ENCODE results near the gene RCC1. TPM values are rescaled to one million over a fixed set of nuclear protein-coding genes. Genes with fewer than 3 reads are reported as not detected.

Gene RCC1
- total RNA-seq, 1 experiment from 2014 or later: 61.2 TPM

- intact Hi-C loops (cut with micrococcal nuclease; ENCODE audit: unreplicated experiment): no loop called here
Measured at GRCh38 chr1:28552758-28553663, 47.2 kb downstream of the RCC1 start, which contains the start of gene TRNAU1AP. Gene TRNAU1AP, plus strand, starts transcription at chr1:28553085. Its CDS starts 26 bp downstream, at chr1:28553111.

DNA sequence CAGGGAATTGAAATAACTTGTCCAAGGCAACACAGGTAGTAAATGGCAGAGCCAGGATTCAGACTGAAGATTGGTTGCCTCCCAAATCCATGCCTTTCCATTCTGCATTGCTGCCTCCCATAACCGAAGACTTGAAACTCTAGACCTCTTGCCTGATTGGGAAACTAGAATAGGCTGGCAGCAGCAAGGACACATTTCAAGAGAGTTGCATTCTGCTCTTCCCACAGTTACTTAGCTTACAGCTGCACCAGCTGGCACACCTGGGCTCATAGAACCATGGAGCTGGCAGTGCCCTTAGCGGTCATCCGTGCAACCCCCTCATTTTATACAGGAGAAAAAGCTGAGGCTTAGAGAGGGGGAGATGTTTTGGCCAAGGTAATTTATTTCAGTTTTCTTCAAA is 55.0 kb downstream of the RCC1 start:
- in situ Hi-C loops (cut with HindIII; ENCODE audit: low pct_unique_long_range_greater_than_20kb, low sequenced_read_pairs): no loop called here
- H3K9me3 ChIP-seq (ENCODE audit: control insufficient read depth, insufficient read depth, low read depth, low read length): no peaks in the 10 kb centered on the region
- H3K4me3 ChIP-seq (ENCODE audit: low read depth in 2 of 2, low read length in 2 of 2): no peak overlapping the region
- 0 out of 2 replicates have a peak, but pooled peaks have one; percentile 26 for ATAC-seq
- intact Hi-C loops (cut with micrococcal nuclease; ENCODE audit: unreplicated experiment): no loop called here
- H3K27ac ChIP-seq (ENCODE audit: low read length): no peak overlapping the region
- TF ChIP-seq, protein P1, sequence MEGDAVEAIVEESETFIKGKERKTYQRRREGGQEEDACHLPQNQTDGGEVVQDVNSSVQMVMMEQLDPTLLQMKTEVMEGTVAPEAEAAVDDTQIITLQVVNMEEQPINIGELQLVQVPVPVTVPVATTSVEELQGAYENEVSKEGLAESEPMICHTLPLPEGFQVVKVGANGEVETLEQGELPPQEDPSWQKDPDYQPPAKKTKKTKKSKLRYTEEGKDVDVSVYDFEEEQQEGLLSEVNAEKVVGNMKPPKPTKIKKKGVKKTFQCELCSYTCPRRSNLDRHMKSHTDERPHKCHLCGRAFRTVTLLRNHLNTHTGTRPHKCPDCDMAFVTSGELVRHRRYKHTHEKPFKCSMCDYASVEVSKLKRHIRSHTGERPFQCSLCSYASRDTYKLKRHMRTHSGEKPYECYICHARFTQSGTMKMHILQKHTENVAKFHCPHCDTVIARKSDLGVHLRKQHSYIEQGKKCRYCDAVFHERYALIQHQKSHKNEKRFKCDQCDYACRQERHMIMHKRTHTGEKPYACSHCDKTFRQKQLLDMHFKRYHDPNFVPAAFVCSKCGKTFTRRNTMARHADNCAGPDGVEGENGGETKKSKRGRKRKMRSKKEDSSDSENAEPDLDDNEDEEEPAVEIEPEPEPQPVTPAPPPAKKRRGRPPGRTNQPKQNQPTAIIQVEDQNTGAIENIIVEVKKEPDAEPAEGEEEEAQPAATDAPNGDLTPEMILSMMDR (IDR thresholded peaks at IDR 0.05): no peak
- TF ChIP-seq REST (IDR thresholded peaks at IDR 0.05; ENCODE audit: insufficient read depth in 1 of 2, low read depth in 2 of 2, low read length in 1 of 2) (no peak), TCF7L2 (IDR thresholded peaks at IDR 0.05; ENCODE audit: low read depth, low read length) (no peak), SIN3A (IDR thresholded peaks at IDR 0.05; ENCODE audit: borderline replicate concordance, insufficient read depth, low read depth, low read length) (no peak), POLR2AphosphoS5 (IDR thresholded peaks at IDR 0.05; ENCODE audit: low read depth, low read length) (no peak)
- no TSS peak for BruUV-seq (replicated peaks)
- no peak for DNase-seq (ENCODE audit: low read depth, low spot score)
- ChIA-PET POLR2A (interaction anchor here (0.6 kb wide), 2 partner anchors 15 to 533 kb away, joined by 3 to 6 read pairs; no protein-coding TSS in a partner anchor), CTCF (no interaction called here)
- no peaks in the 10 kb centered on the region for H3K27me3 ChIP-seq (ENCODE audit: control insufficient read depth, insufficient read depth, low read length)
- peaks cover 11% of the 10 kb centered on the region for H3K36me3 ChIP-seq (ENCODE audit: control insufficient read depth, insufficient read depth, low read length)
- H3K4me1 ChIP-seq (ENCODE audit: control insufficient read depth, insufficient read depth, low read length): no peaks in the 10 kb centered on the region

More at GRCh38 chr1:28552758-28553663, 47.2 kb downstream of the RCC1 start, which contains the start of gene TRNAU1AP:
- Histone ChIP-seq H3K4me3 (ENCODE audit: low read depth in 2 of 2, low read length in 2 of 2) (peak within 1 kb of the TSS; percentile 90 to 98), H3K27me3 (ENCODE audit: control insufficient read depth, insufficient read depth, low read length) (no peaks in the 10 kb centered on the region), H3K9me3 (ENCODE audit: control insufficient read depth, insufficient read depth, low read depth, low read length) (no peaks in the 10 kb centered on the region), H3K4me1 (ENCODE audit: control insufficient read depth, insufficient read depth, low read length) (no peaks in the 10 kb centered on the region), H3K36me3 (ENCODE audit: control insufficient read depth, insufficient read depth, low read length) (no peaks in the 10 kb centered on the region), H3K27ac (ENCODE audit: low read length) (peak within 1 kb of the TSS; percentile 97)
- TF ChIP-seq SIN3A (IDR thresholded peaks at IDR 0.05; ENCODE audit: borderline replicate concordance, insufficient read depth, low read depth, low read length) (peak; percentile 91), POLR2AphosphoS5 (IDR thresholded peaks at IDR 0.05; ENCODE audit: low read depth, low read length) (peak; percentile 78; the same call in 1 of the 2 replicates), REST (IDR thresholded peaks at IDR 0.05; ENCODE audit: insufficient read depth in 1 of 2, low read depth in 2 of 2, low read length in 1 of 2) (0 out of 4 replicates have a peak, but pooled peaks of 1 of the 2 experiments have one; percentile 22)
- TF ChIP-seq, protein P1 (IDR thresholded peaks at IDR 0.05): no peak
- ATAC-seq: peak; percentile 98
- ChIA-PET CTCF (no interaction called here), POLR2A (interaction anchor here (0.6 to 0.7 kb wide), 3 partner anchors 12 to 41 kb away, joined by 3 to 6 read pairs (median 3); no protein-coding TSS in a partner anchor)
- DNase-seq (ENCODE audit: low read depth, low spot score): peak; percentile 88
- no TSS peak for BruUV-seq (replicated peaks)
- in situ Hi-C loops (cut with HindIII; ENCODE audit: low pct_unique_long_range_greater_than_20kb, low sequenced_read_pairs): no loop called here

All from Panc1 (cell line).